ENCODE data around the gene NFATC2.

Gene NFATC2

DNA sequence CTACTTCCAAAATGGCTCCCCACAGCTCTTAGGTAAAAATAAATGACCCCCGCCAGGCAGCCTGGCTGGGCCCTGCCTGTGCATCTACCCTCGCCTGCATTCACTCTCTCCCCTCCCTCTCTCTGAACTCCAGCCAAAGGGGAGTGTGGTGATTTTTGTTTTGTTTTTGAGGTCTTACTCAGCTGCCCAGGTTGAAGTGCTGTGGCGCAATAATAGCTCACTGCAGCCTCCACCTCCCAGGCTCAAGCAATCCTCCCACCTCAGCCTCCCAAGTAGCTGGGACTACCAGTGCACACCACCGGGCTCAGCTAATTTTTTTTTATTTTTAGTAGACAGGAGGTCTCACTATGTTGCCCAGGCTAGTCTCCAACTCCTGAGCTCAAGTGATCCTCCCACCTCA lies 15.8 kb downstream of the NFATC2 start:
- H3K4me3 ChIP-seq (ENCODE audit: low read length): no peak overlapping the region
- no peak for TF ChIP-seq ZNF274 (IDR thresholded peaks at IDR 0.05; ENCODE audit: low read depth, low read length)

DNA sequence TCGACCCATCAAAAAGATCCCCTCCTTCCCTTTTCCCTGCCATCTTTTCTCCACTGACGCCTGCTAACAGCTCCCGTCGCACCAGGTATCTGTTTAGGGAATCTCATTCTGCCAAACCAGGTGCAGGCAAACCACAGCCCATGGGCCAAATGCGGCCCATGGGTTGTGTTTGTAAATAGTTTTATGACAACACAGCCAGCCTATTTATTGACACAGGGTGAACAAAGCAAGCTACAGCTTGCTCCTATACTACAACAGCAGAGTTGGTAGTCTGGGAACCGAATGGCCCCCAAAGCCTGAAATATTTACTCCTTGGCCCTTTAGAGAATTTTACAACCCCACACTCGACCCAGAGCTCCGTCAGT lies 16.4 kb downstream of the NFATC2 start:
- H3K4me3 ChIP-seq (ENCODE audit: low read length): no peak overlapping the region
- no peak for TF ChIP-seq ZNF274 (IDR thresholded peaks at IDR 0.05; ENCODE audit: low read depth, low read length)

GRCh38 chr20:51525241-51526105 lies 17.0 kb downstream of the NFATC2 start:
- no peak for TF ChIP-seq ZNF274 (IDR thresholded peaks at IDR 0.05; ENCODE audit: low read depth, low read length)
- H3K4me3 ChIP-seq (ENCODE audit: low read length): no peak overlapping the region; the same call in 1 of the 2 replicates

GRCh38 chr20:51523276-51524013 lies 19.1 kb downstream of the NFATC2 start:
- no peak overlapping the region for H3K4me3 ChIP-seq (ENCODE audit: low read length)
- no peak for TF ChIP-seq ZNF274 (IDR thresholded peaks at IDR 0.05; ENCODE audit: low read depth, low read length)

DNA sequence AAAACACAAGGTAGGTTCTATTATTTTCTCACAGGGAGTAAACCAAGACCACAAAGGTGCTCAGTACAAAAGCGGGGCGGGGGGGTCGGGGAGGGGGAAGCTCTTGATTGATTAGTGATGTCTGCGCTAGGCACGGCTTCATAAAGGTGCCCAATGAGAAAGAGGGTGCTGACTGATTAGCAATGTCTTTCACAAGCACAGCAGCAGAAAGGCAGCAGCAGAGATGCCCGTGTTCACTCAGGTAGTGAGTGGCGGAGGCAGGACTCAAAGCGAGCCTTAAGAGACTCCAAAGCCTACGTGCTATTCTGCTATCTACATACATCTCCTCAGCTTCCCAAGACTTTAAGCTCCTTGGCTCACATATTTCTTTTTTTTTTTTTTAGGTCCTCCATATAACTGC lies 20.3 kb downstream of the NFATC2 start:
- H3K4me3 ChIP-seq (ENCODE audit: low read length): no peak overlapping the region
- no peak for TF ChIP-seq ZNF274 (IDR thresholded peaks at IDR 0.05; ENCODE audit: low read depth, low read length)

GRCh38 chr20:51517839-51518238 lies 24.7 kb downstream of the NFATC2 start:
- TF ChIP-seq ZNF274 (IDR thresholded peaks at IDR 0.05; ENCODE audit: low read depth, low read length): no peak
- H3K4me3 ChIP-seq (ENCODE audit: low read length): no peak overlapping the region

DNA sequence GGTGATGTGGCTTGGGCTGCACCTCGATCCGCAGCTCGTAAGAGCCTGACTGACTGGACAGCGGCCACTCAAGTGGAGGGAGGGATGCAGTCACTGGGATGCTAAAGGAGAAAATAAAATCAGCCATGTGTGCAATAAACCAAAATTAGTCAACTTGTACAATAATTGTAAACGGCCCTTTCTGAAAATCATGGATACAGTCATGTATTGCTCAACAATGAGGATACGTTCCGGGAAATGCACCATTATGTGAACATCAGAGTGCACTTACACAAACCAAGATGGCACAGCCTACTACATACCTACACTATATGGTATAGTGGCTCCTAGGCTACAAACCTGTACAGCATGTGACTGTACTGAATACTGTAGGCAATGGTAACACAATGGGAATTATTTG lies 25.7 kb downstream of the NFATC2 start:
- H3K4me3 ChIP-seq (ENCODE audit: low read length): no peak overlapping the region
- no peak for TF ChIP-seq ZNF274 (IDR thresholded peaks at IDR 0.05; ENCODE audit: low read depth, low read length)

DNA sequence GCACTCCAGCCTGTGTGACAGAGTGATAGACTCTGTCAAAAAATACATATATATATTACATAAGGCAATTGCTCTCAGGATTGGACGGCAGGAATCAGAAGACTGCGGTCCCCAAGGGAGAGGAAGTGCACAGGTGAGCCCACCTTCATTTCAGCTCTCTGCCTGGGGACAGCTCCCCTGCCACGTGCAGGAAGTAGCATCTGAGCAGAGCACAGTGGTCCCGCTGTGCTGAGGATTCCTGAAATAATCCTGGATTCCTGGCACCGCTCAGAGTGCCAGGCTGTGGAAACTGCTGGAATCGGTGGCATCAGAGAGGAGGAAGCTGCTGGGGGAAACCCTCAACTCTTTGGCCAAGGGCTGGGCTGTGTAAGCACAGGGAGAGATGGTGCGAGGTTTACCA lies 27.7 kb downstream of the NFATC2 start:
- H3K4me3 ChIP-seq (ENCODE audit: low read length): no peak overlapping the region
- TF ChIP-seq ZNF274 (IDR thresholded peaks at IDR 0.05; ENCODE audit: low read depth, low read length): no peak

GRCh38 chr20:51514249-51514648 lies 28.3 kb downstream of the NFATC2 start:
- no peak for TF ChIP-seq ZNF274 (IDR thresholded peaks at IDR 0.05; ENCODE audit: low read depth, low read length)

GRCh38 chr20:51513545-51513944 lies 29.0 kb downstream of the NFATC2 start:
- TF ChIP-seq ZNF274 (IDR thresholded peaks at IDR 0.05; ENCODE audit: low read depth, low read length): no peak
- H3K4me3 ChIP-seq (ENCODE audit: low read length): no peak overlapping the region

More at GRCh38 chr20:51514249-51514648, 28.3 kb downstream of the NFATC2 start:
- H3K4me3 ChIP-seq (ENCODE audit: low read length): no peak overlapping the region

- no peak for TF ChIP-seq ZNF274 (IDR thresholded peaks at IDR 0.05; ENCODE audit: low read depth, low read length)
- H3K4me3 ChIP-seq (ENCODE audit: low read length): no peak overlapping the region
These were observed 29.9 kb downstream of the NFATC2 start for GRCh38 chr20:51512645-51513044.

GRCh38 chr20:51511861-51512619 lies 30.5 kb downstream of the NFATC2 start:
- no peak overlapping the region for H3K4me3 ChIP-seq (ENCODE audit: low read length)
- TF ChIP-seq ZNF274 (IDR thresholded peaks at IDR 0.05; ENCODE audit: low read depth, low read length): no peak

GRCh38 chr20:51510936-51511605 lies 31.4 kb downstream of the NFATC2 start:
- TF ChIP-seq ZNF274 (IDR thresholded peaks at IDR 0.05; ENCODE audit: low read depth, low read length): no peak
- no peak overlapping the region for H3K4me3 ChIP-seq (ENCODE audit: low read length)

DNA sequence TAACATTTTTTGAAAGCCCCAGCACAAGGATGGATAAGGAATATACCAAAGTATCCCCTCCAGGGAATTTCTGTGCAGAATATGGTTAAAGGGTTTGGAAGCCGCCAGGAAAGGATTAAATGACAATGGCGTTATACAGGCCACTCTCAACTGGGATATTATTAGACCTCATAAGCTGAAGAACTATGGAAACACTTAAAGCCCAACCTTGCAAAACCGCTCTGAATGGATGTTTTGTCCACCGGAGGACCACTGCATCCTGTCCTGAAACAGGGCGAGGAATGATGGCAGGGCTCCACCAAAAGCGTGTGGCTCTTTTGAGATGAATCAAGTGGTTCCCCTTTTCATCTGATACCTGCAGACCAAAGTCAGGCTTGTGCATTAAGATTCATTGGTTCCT lies 32.4 kb downstream of the NFATC2 start:
- no peak overlapping the region for H3K4me3 ChIP-seq (ENCODE audit: low read length)
- no peak for TF ChIP-seq ZNF274 (IDR thresholded peaks at IDR 0.05; ENCODE audit: low read depth, low read length)

Measured in GM08714 (cell line).